WERI-Rb-1 (cell line): ENCODE measurements around the gene FOXO4.

ENCODE experiments used
- DNase-seq: peaks from one replicate; pipeline ENCODE4 v3.0.0-alpha.2; 2020
- H3K27ac ChIP-seq: fragments of 250-450 bp; sonication (Bioruptor Pico); 2 replicates; pipeline ENCODE4 v1.5.1; 2020; ENCODE audit warnings: mild to moderate bottlenecking, moderate library complexity
- H3K27me3 ChIP-seq: fragments of 250-450 bp; sonication (Bioruptor Pico); 2 replicates; pipeline ENCODE4 v1.5.1; 2021; ENCODE audit warnings: mild to moderate bottlenecking, low read depth, moderate library complexity; ENCODE audit not compliant: insufficient read depth, severe bottlenecking
- H3K36me3 ChIP-seq: fragments of 250-450 bp; sonication (Bioruptor Pico); 2 replicates; pipeline ENCODE4 v1.5.1; 2020; ENCODE audit warnings: mild to moderate bottlenecking, moderate library complexity
- H3K4me3 ChIP-seq: 2 replicates; pipeline ENCODE4 v1.5.1; 2011; ENCODE audit warnings: low read depth, mild to moderate bottlenecking, control low read depth, low read length
- H3K9me3 ChIP-seq: fragments of 250-450 bp; sonication (Bioruptor Pico); 2 replicates; pipeline ENCODE4 v1.5.1; 2021; ENCODE audit warnings: mild to moderate bottlenecking, moderate library complexity; ENCODE audit not compliant: severe bottlenecking
- CTCF ChIP-seq: IDR thresholded peaks from 2 replicates; pipeline ENCODE4 v1.5.1; 2011; ENCODE audit warnings: low read depth, mild to moderate bottlenecking, control low read depth, inconsistent platforms, low read length

Gene FOXO4

GRCh38 chrX:71081330-71082123 is 14.1 kb upstream of the FOXO4 start:
- DNase-seq, result no peak
- H3K27me3 ChIP-seq, result peaks cover 5% of the 10 kb centered on the region
- TF ChIP-seq CTCF, result no peak
- H3K36me3 ChIP-seq, result no peaks in the 10 kb centered on the region
- H3K4me3 ChIP-seq, result no peak overlapping the region
- no peak overlapping the region for H3K27ac ChIP-seq
- no peaks in the 10 kb centered on the region for H3K9me3 ChIP-seq

GRCh38 chrX:71082124-71082647 is 13.5 kb upstream of the FOXO4 start:
- H3K36me3 ChIP-seq, result no peaks in the 10 kb centered on the region
- no peak for DNase-seq
- H3K27ac ChIP-seq, result no peak overlapping the region
- no peak overlapping the region for H3K4me3 ChIP-seq
- TF ChIP-seq CTCF, result no peak
- H3K27me3 ChIP-seq, result peaks cover 5% of the 10 kb centered on the region
- H3K9me3 ChIP-seq, result no peaks in the 10 kb centered on the region

- DNase-seq, result no peak
- Histone ChIP-seq H3K36me3 (no peaks in the 10 kb centered on the region), H3K27ac (no peak overlapping the region), H3K4me3 (no peak overlapping the region), H3K27me3 (peaks cover 5% of the 10 kb centered on the region), H3K9me3 (no peaks in the 10 kb centered on the region)
- TF ChIP-seq CTCF, result no peak
Observed at GRCh38 chrX:71082822-71083221, 12.8 kb upstream of the FOXO4 start.

GRCh38 chrX:71085900-71086299 is 9.8 kb upstream of the FOXO4 start:
- no peaks in the 10 kb centered on the region for H3K9me3 ChIP-seq
- no peak for DNase-seq
- no peak overlapping the region for H3K27ac ChIP-seq
- H3K4me3 ChIP-seq, result no peak overlapping the region
- no peak for TF ChIP-seq CTCF
- peaks cover 5% of the 10 kb centered on the region for H3K27me3 ChIP-seq
- no peaks in the 10 kb centered on the region for H3K36me3 ChIP-seq

- no peak overlapping the region for H3K27ac ChIP-seq
- H3K4me3 ChIP-seq, result no peak overlapping the region
- H3K27me3 ChIP-seq, result peaks cover 16% of the 10 kb centered on the region
- H3K9me3 ChIP-seq, result no peaks in the 10 kb centered on the region
- no peak for DNase-seq
- no peak for TF ChIP-seq CTCF
- H3K36me3 ChIP-seq, result no peaks in the 10 kb centered on the region
Observed at GRCh38 chrX:71091263-71091662, 4.4 kb upstream of the FOXO4 start.
